Measurements from ENCODE around the gene ATG4A. TPM values are rescaled to one million over a fixed set of nuclear protein-coding genes. Genes with fewer than 3 reads are reported as not detected.

The ATG4A gene
- total RNA-seq (10.8 and 13.5 TPM in 2 replicates), polyA plus RNA-seq (11.4 and 13.8 TPM in 2 replicates), polyA minus RNA-seq (ENCODE audit: low replicate concordance) (1.0 and 6.8 TPM in 2 replicates)
- polyA plus RNA-seq (2012), result 7.5 and 8.2 TPM in 2 replicates

- peaks cover 3% of the 10 kb centered on the region for H3K36me3 ChIP-seq (ENCODE audit: control insufficient read depth, insufficient read depth, low read length)
- peak within 1 kb of the TSS; percentile 74 for H3K27ac ChIP-seq (ENCODE audit: insufficient read depth, low read length)
- no peaks in the 10 kb centered on the region for H4K20me1 ChIP-seq (ENCODE audit: control insufficient read depth, extremely low read depth, insufficient read depth, low read length)
- peak; percentile 94 to 95 for DNase-seq (ENCODE audit: low read depth in 2 of 2)
- peak within 1 kb of the TSS; percentile 68 for H3K9ac ChIP-seq (ENCODE audit: insufficient read depth, low read length)
- H3K79me2 ChIP-seq (ENCODE audit: control insufficient read depth, insufficient read depth, low read length), result peaks cover 11% of the 10 kb centered on the region
- peak within 1 kb of the TSS; percentile 85 for H2AFZ ChIP-seq (ENCODE audit: low read length)
- peak within 1 kb of the TSS; percentile 82 for H3K4me2 ChIP-seq (ENCODE audit: extremely low read depth, insufficient read depth, low read length)
- no peaks in the 10 kb centered on the region for H3K27me3 ChIP-seq (ENCODE audit: control insufficient read depth, insufficient read depth, low read length)
- TF ChIP-seq EZH2 (IDR thresholded peaks at IDR 0.05; ENCODE audit: low read length, missing control alignments) (no peak), CTCF (conservative IDR thresholded peaks at IDR 0.05 in 1 of 2, IDR thresholded peaks at IDR 0.05 in 1 of 2; ENCODE audit: low read depth in 1 of 2, low read length in 2 of 2) (no peak)
- peak within 1 kb of the TSS; percentile 76 to 96 (median 79) for H3K4me3 ChIP-seq (replicated peaks in 1 of 4; ENCODE audit: control extremely low read depth in 1 of 4, insufficient read depth in 1 of 4, low read depth in 3 of 4, low read length in 4 of 4)
- H3K4me1 ChIP-seq (ENCODE audit: control insufficient read depth, extremely low read depth, insufficient read depth, low read length), result no peaks in the 10 kb centered on the region
- H3K9me3 ChIP-seq (ENCODE audit: control insufficient read depth, insufficient read depth, low read depth, low read length), result no peaks in the 10 kb centered on the region
Observed at GRCh38 chrX:108091264-108091877, at the start of gene ATG4A, which contains the start of gene PSMD10. TSS of gene ATG4A (plus strand) at chrX:108091778. CDS start at chrX:108091827, 49 bp downstream. TSS of gene PSMD10 (minus strand) at chrX:108091542. CDS start at chrX:108091520, 22 bp downstream.

GRCh38 chrX:108044554-108045256 is 46.9 kb upstream of the ATG4A start, which contains the start of gene VSIG1:
TSS of gene VSIG1 (plus strand) at chrX:108045065. CDS start at chrX:108045131, 66 bp downstream.
- Histone ChIP-seq H3K36me3 (ENCODE audit: control insufficient read depth, insufficient read depth, low read length) (no peaks in the 10 kb centered on the region), H3K4me3 (replicated peaks in 1 of 4; ENCODE audit: control extremely low read depth in 1 of 4, insufficient read depth in 1 of 4, low read depth in 3 of 4, low read length in 4 of 4) (no peak within 1 kb of the TSS), H3K79me2 (ENCODE audit: control insufficient read depth, insufficient read depth, low read length) (no peaks in the 10 kb centered on the region), H4K20me1 (ENCODE audit: control insufficient read depth, extremely low read depth, insufficient read depth, low read length) (no peaks in the 10 kb centered on the region), H3K27me3 (ENCODE audit: control insufficient read depth, insufficient read depth, low read length) (no peaks in the 10 kb centered on the region), H3K9ac (ENCODE audit: insufficient read depth, low read length) (no peak within 1 kb of the TSS), H3K4me1 (ENCODE audit: control insufficient read depth, extremely low read depth, insufficient read depth, low read length) (no peaks in the 10 kb centered on the region), H3K9me3 (ENCODE audit: control insufficient read depth, insufficient read depth, low read depth, low read length) (no peaks in the 10 kb centered on the region), H3K27ac (ENCODE audit: insufficient read depth, low read length) (no peak within 1 kb of the TSS), H2AFZ (ENCODE audit: low read length) (no peak within 1 kb of the TSS), H3K4me2 (ENCODE audit: extremely low read depth, insufficient read depth, low read length) (no peak within 1 kb of the TSS)
- TF ChIP-seq EZH2 (IDR thresholded peaks at IDR 0.05; ENCODE audit: low read length, missing control alignments) (no peak), CTCF (conservative IDR thresholded peaks at IDR 0.05 in 1 of 2, IDR thresholded peaks at IDR 0.05 in 1 of 2; ENCODE audit: low read depth in 1 of 2, low read length in 2 of 2) (no peak)
- DNase-seq (ENCODE audit: low read depth in 2 of 2), result no peak

GRCh38 chrX:108049649-108050048 is 41.9 kb upstream of the ATG4A start:
- DNase-seq (ENCODE audit: low read depth in 2 of 2), result no peak
- Histone ChIP-seq H3K27ac (ENCODE audit: insufficient read depth, low read length) (no peak overlapping the region), H3K79me2 (ENCODE audit: control insufficient read depth, insufficient read depth, low read length) (no peaks in the 10 kb centered on the region), H3K4me3 (replicated peaks in 1 of 4; ENCODE audit: control extremely low read depth in 1 of 4, insufficient read depth in 1 of 4, low read depth in 3 of 4, low read length in 4 of 4) (no peak overlapping the region), H3K4me1 (ENCODE audit: control insufficient read depth, extremely low read depth, insufficient read depth, low read length) (no peaks in the 10 kb centered on the region), H3K9ac (ENCODE audit: insufficient read depth, low read length) (no peak overlapping the region), H4K20me1 (ENCODE audit: control insufficient read depth, extremely low read depth, insufficient read depth, low read length) (no peaks in the 10 kb centered on the region), H3K36me3 (ENCODE audit: control insufficient read depth, insufficient read depth, low read length) (no peaks in the 10 kb centered on the region), H3K9me3 (ENCODE audit: control insufficient read depth, insufficient read depth, low read depth, low read length) (no peaks in the 10 kb centered on the region), H3K27me3 (ENCODE audit: control insufficient read depth, insufficient read depth, low read length) (no peaks in the 10 kb centered on the region), H2AFZ (ENCODE audit: low read length) (no peak overlapping the region), H3K4me2 (ENCODE audit: extremely low read depth, insufficient read depth, low read length) (no peak overlapping the region)
- TF ChIP-seq EZH2 (IDR thresholded peaks at IDR 0.05; ENCODE audit: low read length, missing control alignments), result no peak
- TF ChIP-seq CTCF (conservative IDR thresholded peaks at IDR 0.05 in 1 of 2, IDR thresholded peaks at IDR 0.05 in 1 of 2; ENCODE audit: low read depth in 1 of 2, low read length in 2 of 2), result no peak
